H1 (cell line): ENCODE results near the gene CCL28. TPM values are rescaled to one million over a fixed set of nuclear protein-coding genes. Genes with fewer than 3 reads are reported as not detected.

ENCODE experiments used
- BACH1 ChIP-seq: IDR thresholded peaks from 2 replicates; pipeline ENCODE4 v1.6.1; 2012; ENCODE audit warnings: low read length, improper control_type of control experiment
- BRCA1 ChIP-seq: IDR thresholded peaks from 2 replicates; pipeline ENCODE4 v1.6.1; 2012; ENCODE audit warnings: low read depth, low read length, improper control_type of control experiment
- CTBP2 ChIP-seq: IDR thresholded peaks from 2 replicates; pipeline ENCODE4 v1.7.0; 2011; ENCODE audit warnings: borderline replicate concordance, mild to moderate bottlenecking, moderate library complexity, mixed read lengths, low read length; ENCODE audit not compliant: insufficient read depth, insufficient read length
- SIX5 ChIP-seq: IDR thresholded peaks from 2 replicates; pipeline ENCODE4 v1.6.1; 2011; ENCODE audit warnings: mild to moderate bottlenecking, low read depth, low read length
- polyA plus RNA-seq, 7 experiments: library from polyadenylated mRNA; depleted of rRNA in 3 of 7; stranded (reverse) in 5 of 7; unstranded in 2 of 7; fragments of >200 nt in 5 of 7; fragments of 200-250 nt in 2 of 7; gene quantifications; 1 replicate in 5 of 7; 2 replicates in 1 of 7; 4 replicates in 1 of 7; pipeline versions ENCODE4 v1.2.1 to v1.2.3, GENCODE V29; 2011 to 2013; ENCODE audit warnings: missing spikeins in 2 of 7, mixed read lengths in 2 of 7
- total RNA-seq: library from RNA; stranded (reverse); fragmentation: NEBNext Ultra II Directional; extraction: Animal tissue kit (Norgen Biotek cat#: 25700); gene quantifications from 2 replicates; pipeline ENCODE4 v1.2.1, GENCODE V29; 2021

The CCL28 gene
- total and polyA plus RNA-seq, 2 of the 8 experiments (the other 6 are each of a cell fraction or from before 2014, with no cell fraction given), result 0.95 TPM; not detected in 1

- TF ChIP-seq BRCA1 (no peak), CTBP2 (no peak), SIX5 (no peak), BACH1 (no peak)
These were observed 453 bp upstream of the CCL28 start (continued) for GRCh38 chr5:43412644-43413043.
